HUES64 (cell line): Measurements from ENCODE around the gene PCDHB8.
"Not testable (repeated sequence)": the region's sequence is repeated elsewhere in the genome, so short reads cannot be mapped to it uniquely, and the experiment has no call there.

Experiments
- H3K27ac ChIP-seq: 2 replicates; pipeline ENCODE4 v1.7.0; 2013; ENCODE audit warnings: low read depth, low read length, inconsistent platforms
- H3K27me3 ChIP-seq: 2 replicates; pipeline ENCODE4 v1.6.1; 2013; ENCODE audit warnings: mild to moderate bottlenecking, low read length; ENCODE audit not compliant: insufficient read depth
- H3K36me3 ChIP-seq: 2 replicates; pipeline ENCODE4 v1.6.1; 2013; ENCODE audit warnings: mild to moderate bottlenecking, low read length; ENCODE audit not compliant: insufficient read depth
- H3K4me1 ChIP-seq: 2 replicates; pipeline ENCODE4 v1.6.1; 2013; ENCODE audit warnings: mild to moderate bottlenecking, low read length, moderate library complexity; ENCODE audit not compliant: insufficient read depth
- H3K4me3 ChIP-seq: 2 replicates; pipeline ENCODE4 v1.5.1; 2013; ENCODE audit warnings: mild to moderate bottlenecking, low read length, moderate library complexity
- H3K9ac ChIP-seq: 2 replicates; pipeline ENCODE4 v1.6.1; 2013; ENCODE audit warnings: mild to moderate bottlenecking, low read depth, low read length
- H3K9me3 ChIP-seq: 2 replicates; pipeline ENCODE4 v1.6.1; 2013; ENCODE audit warnings: low read depth, low read length; ENCODE audit not compliant: insufficient read depth
- WGBS: fragments of 150-250, 120-280 bp; methylation state at CpG from one replicate; pipeline ENCODE4 v1.1.7; 2013; ENCODE audit warnings: missing lambda C conversion rate; 5-methylcytosine and 5-hydroxymethylcytosine counted together

PCDHB8 gene

DNA sequence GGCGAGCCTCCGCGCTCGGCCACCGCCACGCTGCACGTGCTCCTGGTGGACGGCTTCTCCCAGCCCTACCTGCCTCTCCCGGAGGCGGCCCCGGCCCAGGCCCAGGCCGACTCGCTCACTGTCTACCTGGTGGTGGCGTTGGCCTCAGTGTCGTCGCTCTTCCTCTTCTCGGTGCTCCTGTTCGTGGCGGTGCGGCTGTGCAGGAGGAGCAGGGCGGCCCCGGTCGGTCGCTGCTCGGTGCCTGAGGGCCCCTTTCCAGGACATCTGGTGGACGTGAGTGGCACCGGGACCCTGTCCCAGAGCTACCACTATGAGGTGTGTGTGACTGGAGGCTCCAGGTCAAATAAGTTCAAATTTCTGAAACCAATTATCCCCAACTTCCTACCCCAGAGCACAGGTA is 33.3 kb downstream of the PCDHB8 start:
- H3K27ac ChIP-seq, H3K27me3 ChIP-seq, H3K36me3 ChIP-seq, H3K4me1 ChIP-seq, H3K9ac ChIP-seq, H3K9me3 ChIP-seq, H3K4me3 ChIP-seq: not testable (repeated sequence)
- 94% methylated on average over 22 of the region's 27 CpGs for WGBS

DNA sequence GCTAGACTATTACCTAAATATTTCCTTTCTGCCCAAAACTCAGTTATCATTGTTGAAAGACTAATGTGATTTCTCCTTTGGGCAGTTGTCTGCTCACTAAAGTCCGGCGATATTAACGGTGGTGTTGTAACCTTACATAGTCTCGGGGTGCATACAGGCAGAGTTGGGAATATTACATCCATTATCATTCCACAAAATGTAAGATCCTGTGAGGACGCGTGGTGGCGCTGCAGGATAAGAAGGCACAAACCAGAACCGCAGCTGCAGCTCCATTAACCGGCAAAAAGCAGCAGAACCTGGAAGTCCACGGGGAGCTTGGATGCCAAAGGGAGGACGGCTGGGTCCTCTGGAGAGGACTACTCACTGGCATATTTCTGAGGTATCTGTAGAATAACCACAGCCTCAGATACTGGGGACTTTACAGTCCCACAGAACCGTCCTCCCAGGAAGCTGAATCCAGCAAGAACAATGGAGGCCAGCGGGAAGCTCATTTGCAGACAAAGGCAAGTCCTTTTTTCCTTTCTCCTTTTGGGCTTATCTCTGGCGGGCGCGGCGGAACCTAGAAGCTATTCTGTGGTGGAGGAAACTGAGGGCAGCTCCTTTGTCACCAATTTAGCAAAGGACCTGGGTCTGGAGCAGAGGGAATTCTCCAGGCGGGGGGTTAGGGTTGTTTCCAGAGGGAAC is 36.2 kb downstream of the PCDHB8 start, which contains the start of gene PCDHB13:
PCDHB13 (plus strand) TSS at position 264 of the 684 bp plus-strand sequence; CDS start at position 469, 205 bp downstream.
- H3K9me3 ChIP-seq, H3K27me3 ChIP-seq, H3K27ac ChIP-seq, H3K4me1 ChIP-seq, H3K36me3 ChIP-seq, H3K9ac ChIP-seq: not testable (repeated sequence)
- 71% methylated on average over 10 of the region's 18 CpGs for WGBS
- peak within 1 kb of the TSS; percentile 42 for H3K4me3 ChIP-seq

DNA sequence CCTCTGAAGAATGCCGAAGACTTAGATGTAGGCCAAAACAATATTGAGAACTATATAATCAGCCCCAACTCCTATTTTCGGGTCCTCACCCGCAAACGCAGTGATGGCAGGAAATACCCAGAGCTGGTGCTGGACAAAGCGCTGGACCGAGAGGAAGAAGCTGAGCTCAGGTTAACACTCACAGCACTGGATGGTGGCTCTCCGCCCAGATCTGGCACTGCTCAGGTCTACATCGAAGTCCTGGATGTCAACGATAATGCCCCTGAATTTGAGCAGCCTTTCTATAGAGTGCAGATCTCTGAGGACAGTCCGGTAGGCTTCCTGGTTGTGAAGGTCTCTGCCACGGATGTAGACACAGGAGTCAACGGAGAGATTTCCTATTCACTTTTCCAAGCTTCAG is 37.0 kb downstream of the PCDHB8 start:
- not testable (repeated sequence) for H3K27me3 ChIP-seq, H3K9ac ChIP-seq, H3K4me3 ChIP-seq, H3K27ac ChIP-seq, H3K36me3 ChIP-seq, H3K9me3 ChIP-seq, H3K4me1 ChIP-seq
- 93% methylated on average over 8 of the region's 12 CpGs for WGBS

DNA sequence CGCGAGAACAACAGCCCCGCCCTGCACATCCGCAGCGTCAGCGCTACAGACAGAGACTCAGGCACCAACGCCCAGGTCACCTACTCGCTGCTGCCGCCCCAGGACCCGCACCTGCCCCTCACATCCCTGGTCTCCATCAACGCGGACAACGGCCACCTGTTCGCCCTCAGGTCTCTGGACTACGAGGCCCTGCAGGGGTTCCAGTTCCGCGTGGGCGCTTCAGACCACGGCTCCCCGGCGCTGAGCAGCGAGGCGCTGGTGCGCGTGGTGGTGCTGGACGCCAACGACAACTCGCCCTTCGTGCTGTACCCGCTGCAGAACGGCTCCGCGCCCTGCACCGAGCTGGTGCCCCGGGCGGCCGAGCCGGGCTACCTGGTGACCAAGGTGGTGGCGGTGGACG is 37.9 kb downstream of the PCDHB8 start:
- WGBS, result 96% methylated on average over 27 of the region's 40 CpGs
- not testable (repeated sequence) for H3K36me3 ChIP-seq, H3K4me3 ChIP-seq, H3K9me3 ChIP-seq, H3K27me3 ChIP-seq, H3K9ac ChIP-seq, H3K4me1 ChIP-seq, H3K27ac ChIP-seq

DNA sequence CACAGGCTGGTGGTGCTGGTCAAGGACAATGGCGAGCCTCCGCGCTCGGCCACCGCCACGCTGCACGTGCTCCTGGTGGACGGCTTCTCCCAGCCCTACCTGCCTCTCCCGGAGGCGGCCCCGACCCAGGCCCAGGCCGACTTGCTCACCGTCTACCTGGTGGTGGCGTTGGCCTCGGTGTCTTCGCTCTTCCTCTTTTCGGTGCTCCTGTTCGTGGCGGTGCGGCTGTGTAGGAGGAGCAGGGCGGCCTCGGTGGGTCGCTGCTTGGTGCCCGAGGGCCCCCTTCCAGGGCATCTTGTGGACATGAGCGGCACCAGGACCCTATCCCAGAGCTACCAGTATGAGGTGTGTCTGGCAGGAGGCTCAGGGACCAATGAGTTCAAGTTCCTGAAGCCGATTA is 38.4 kb downstream of the PCDHB8 start:
- H3K27me3 ChIP-seq, H3K4me1 ChIP-seq, H3K9me3 ChIP-seq, H3K4me3 ChIP-seq, H3K9ac ChIP-seq, H3K27ac ChIP-seq, H3K36me3 ChIP-seq: not testable (repeated sequence)
- WGBS, result 96% methylated on average over 22 of the region's 26 CpGs

DNA sequence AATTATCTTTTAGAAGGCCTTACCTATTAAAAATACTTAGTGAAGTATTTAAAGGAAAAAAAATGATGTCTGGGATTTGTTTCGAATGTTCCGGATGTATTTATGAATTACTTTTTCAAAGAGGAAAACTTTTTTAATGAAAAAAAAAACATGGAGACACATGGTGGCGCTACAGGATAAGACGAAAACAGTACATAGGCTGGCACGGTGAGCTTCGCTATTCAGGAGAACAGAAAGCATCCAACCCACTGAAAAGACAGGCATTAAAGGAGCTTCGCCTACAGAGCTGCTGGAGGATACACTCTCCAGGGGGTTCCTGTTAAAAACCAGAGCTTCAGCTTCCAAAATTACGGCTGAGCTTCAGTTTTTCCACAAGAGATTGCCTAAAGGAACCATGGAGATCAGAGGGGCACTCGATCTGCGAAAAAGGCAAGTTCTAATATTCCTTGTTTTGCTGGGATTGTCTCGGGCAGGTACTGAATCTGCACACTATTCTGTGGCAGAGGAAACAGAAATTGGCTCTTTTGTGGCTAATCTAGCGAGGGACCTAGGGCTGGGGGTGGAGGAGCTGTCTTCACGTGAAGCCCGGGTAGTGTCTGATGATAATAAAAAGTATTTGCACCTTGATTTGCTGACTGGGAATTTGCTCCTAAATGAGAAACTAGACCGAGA is 45.7 kb downstream of the PCDHB8 start, which contains the start of gene PCDHB14:
PCDHB14 (plus strand) TSS at position 232 of the 672 bp plus-strand sequence; CDS start at position 395, 163 bp downstream.
- Histone ChIP-seq H3K9me3 (peaks cover 6% of the 10 kb centered on the region; the same call in 1 of the 2 replicates), H3K4me3 (peak within 1 kb of the TSS; percentile 45), H3K27me3 (no peaks in the 10 kb centered on the region), H3K27ac (no peak within 1 kb of the TSS), H3K36me3 (no peaks in the 10 kb centered on the region), H3K4me1 (no peaks in the 10 kb centered on the region), H3K9ac (peak within 1 kb of the TSS; percentile 59; the same call in 1 of the 2 replicates)
- WGBS, result 48% methylated on average over 15 of the region's 15 CpGs

DNA sequence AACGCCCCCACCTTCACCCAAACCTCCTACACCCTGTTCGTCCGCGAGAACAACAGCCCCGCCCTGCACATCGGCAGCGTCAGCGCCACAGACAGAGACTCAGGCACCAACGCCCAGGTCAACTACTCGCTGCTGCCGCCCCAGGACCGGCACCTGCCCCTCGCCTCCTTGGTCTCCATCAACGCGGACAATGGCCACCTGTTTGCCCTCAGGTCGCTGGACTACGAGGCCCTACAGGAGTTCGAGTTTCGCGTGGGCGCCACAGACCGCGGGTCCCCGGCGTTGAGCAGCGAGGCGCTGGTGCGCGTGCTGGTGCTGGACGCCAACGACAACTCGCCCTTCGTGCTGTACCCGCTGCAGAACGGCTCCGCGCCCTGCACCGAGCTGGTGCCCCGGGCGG is 47.3 kb downstream of the PCDHB8 start:
- not testable (repeated sequence) for H3K36me3 ChIP-seq, H3K27ac ChIP-seq, H3K9ac ChIP-seq, H3K4me3 ChIP-seq, H3K9me3 ChIP-seq, H3K27me3 ChIP-seq, H3K4me1 ChIP-seq
- 95% methylated on average over 29 of the region's 40 CpGs for WGBS

DNA sequence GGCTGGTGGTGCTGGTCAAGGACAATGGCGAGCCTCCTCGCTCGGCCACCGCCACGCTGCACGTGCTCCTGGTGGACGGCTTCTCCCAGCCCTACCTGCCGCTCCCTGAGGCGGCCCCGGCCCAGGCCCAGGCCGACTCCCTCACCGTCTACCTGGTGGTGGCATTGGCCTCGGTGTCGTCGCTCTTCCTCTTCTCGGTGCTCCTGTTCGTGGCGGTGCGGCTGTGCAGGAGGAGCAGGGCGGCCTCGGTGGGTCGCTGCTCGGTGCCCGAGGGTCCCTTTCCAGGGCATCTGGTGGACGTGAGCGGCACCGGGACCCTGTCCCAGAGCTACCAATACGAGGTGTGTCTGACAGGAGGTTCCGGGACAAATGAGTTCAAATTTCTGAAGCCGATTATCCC is 47.8 kb downstream of the PCDHB8 start:
- H3K9ac ChIP-seq, H3K9me3 ChIP-seq, H3K4me1 ChIP-seq, H3K4me3 ChIP-seq, H3K36me3 ChIP-seq, H3K27ac ChIP-seq, H3K27me3 ChIP-seq: not testable (repeated sequence)
- WGBS, result 97% methylated on average over 26 of the region's 30 CpGs
